ENCODE results near the gene MTFMT.

GRCh38 chr15:65040461-65040860, 11.0 kb upstream of the MTFMT start:
- TF ChIP-seq CTCF (conservative IDR thresholded peaks at IDR 0.05 in 1 of 2, IDR thresholded peaks at IDR 0.05 in 1 of 2; ENCODE audit: low read depth in 1 of 2, low read length in 2 of 2) (no peak), EZH2 (IDR thresholded peaks at IDR 0.05; ENCODE audit: low read length, missing control alignments) (no peak)

Data from fibroblast of lung (primary cell).